K562 (cell line): ENCODE results near the gene GAPT. TPM values are rescaled to one million over a fixed set of nuclear protein-coding genes. Genes with fewer than 3 reads are reported as not detected.

Experiments used
- ATAC-seq: fragments of 200-7000 bp; cut with Tn5 transposase; 3 replicates; pipeline ENCODE4 v1.9.1; 2020; ENCODE audit warnings: moderate library complexity
- BruUV-seq: library from RNA; stranded (reverse); fragments of 400-500 nt; replicated peaks from 2 replicates; lab custom pipeline; 2021; lab: Mats Ljungman, UMichigan
- CTCF ChIA-PET: fragments of 300-600 bp; formaldehyde crosslinking; extraction: SDS; loops from one replicate; lab custom pipeline; 2021; ENCODE audit warnings: low intra/inter-chr PET ratio; lab: Yijun Ruan, JAX
- POLR2A ChIA-PET: fragments of 300-600, 350-650 bp; sonication (Branson Sonifier 250); formaldehyde crosslinking; extraction: SDS; loops from one replicate; lab custom pipeline; 2021; ENCODE audit warnings: antibody characterized with exemption, inconsistent platforms; lab: Yijun Ruan, JAX
- DNase-seq, 4 experiments: peaks; one replicate each; pipeline versions ENCODE4 v3.0.0 to v3.0.0-alpha.2; 2011 to 2018; ENCODE audit warnings: low spot score in 3 of 4, mixed read lengths in 3 of 4; ENCODE audit errors: extremely low read depth in 1 of 4
- FAIRE-seq: peaks from 2 replicates; lab custom pipeline; 2011; peaks lifted over from hg19 to GRCh38; lab: Jason Lieb, UNC
- H2AFZ ChIP-seq: 2 replicates; pipeline ENCODE4 v1.6.0; 2011; ENCODE audit warnings: low read depth, low read length, control low read depth, inconsistent platforms
- H3K27ac ChIP-seq: fragments of 200-600 bp; 3 replicates; pipeline ENCODE4 v1.8.0; 2011; ENCODE audit warnings: low read depth, mild to moderate bottlenecking, control low read depth, inconsistent platforms, low read length, moderate library complexity, mixed read lengths; ENCODE audit errors: extremely low read depth
- H3K27me3 ChIP-seq, 2 experiments: fragments of 300-600 bp in 1 of 2; 2 replicates in 1 of 2; 3 replicates in 1 of 2; pipeline versions ENCODE4 v1.6.0 to v1.8.0; 2011; ENCODE audit warnings: inconsistent platforms in 2 of 2, low read length in 2 of 2, mild to moderate bottlenecking in 1 of 2, mixed read lengths in 1 of 2, moderate library complexity in 1 of 2; ENCODE audit not compliant: control insufficient read depth in 2 of 2, insufficient read depth in 2 of 2
- H3K36me3 ChIP-seq: fragments of 300-600 bp; 3 replicates; pipeline ENCODE4 v1.8.0; 2011; ENCODE audit warnings: mild to moderate bottlenecking, low read length, inconsistent platforms; ENCODE audit not compliant: control insufficient read depth, insufficient read depth
- H3K4me1 ChIP-seq, 2 experiments: fragments of 200-600 bp in 1 of 2; replicated peaks in 1 of 2; 2 replicates in 1 of 2; 3 replicates in 1 of 2; pipeline versions ENCODE4 v1.5.1 to v1.8.0; 2011; ENCODE audit warnings: inconsistent platforms in 2 of 2, low read length in 2 of 2, mild to moderate bottlenecking in 1 of 2, mixed read lengths in 1 of 2, moderate library complexity in 1 of 2; ENCODE audit not compliant: control insufficient read depth in 2 of 2, insufficient read depth in 2 of 2
- H3K4me2 ChIP-seq: 2 replicates; pipeline ENCODE4 v1.6.1; 2011; ENCODE audit warnings: low read length, control low read depth, inconsistent platforms, mixed read lengths; ENCODE audit not compliant: insufficient read depth
- H3K4me3 ChIP-seq: fragments of 200-600 bp; sonication (generic), shearing (Covaris generic); 2 replicates; pipeline ENCODE4 v1.5.1; 2016; ENCODE audit warnings: control low read depth, inconsistent platforms
- H3K79me2 ChIP-seq: fragments of 200-600 bp; 3 replicates; pipeline ENCODE4 v1.8.0; 2011; ENCODE audit warnings: low read length, inconsistent platforms; ENCODE audit not compliant: control insufficient read depth, insufficient read depth
- H3K9ac ChIP-seq, 2 experiments: 2 replicates each; pipeline versions ENCODE4 v1.6.0 to v1.6.1; 2011; ENCODE audit warnings: low read depth in 2 of 2, low read length in 2 of 2, control low read depth in 1 of 2, inconsistent platforms in 1 of 2, mild to moderate bottlenecking in 1 of 2, mixed read lengths in 1 of 2; ENCODE audit not compliant: insufficient read depth in 1 of 2
- H3K9me1 ChIP-seq: one replicate; pipeline ENCODE4 v1.6.0; 2011; ENCODE audit warnings: inconsistent platforms, mild to moderate bottlenecking, low read length, moderate library complexity; ENCODE audit not compliant: control insufficient read depth, insufficient read depth
- H3K9me3 ChIP-seq: replicated peaks from 2 replicates; pipeline ENCODE4 v1.5.1; 2011; ENCODE audit warnings: low read depth, low read length, inconsistent platforms; ENCODE audit not compliant: control insufficient read depth, insufficient read depth
- H4K20me1 ChIP-seq: replicated peaks from 2 replicates; pipeline ENCODE4 v1.6.1; 2011; ENCODE audit warnings: low read length, inconsistent platforms, mixed read lengths; ENCODE audit not compliant: control insufficient read depth, insufficient read depth
- DACH1 ChIP-seq: fragments of 450-650 bp; IDR thresholded peaks from 2 replicates; pipeline ENCODE4 v1.6.1; 2018; ENCODE audit not compliant: partially characterized antibody
- ELF4 ChIP-seq: fragments of 450-650 bp; formaldehyde crosslinking; IDR thresholded peaks from 2 replicates; pipeline ENCODE4 v1.4.0; 2022; ENCODE audit warnings: missing genetic modification characterization
- KAT8 ChIP-seq: fragments of 450-650 bp; IDR thresholded peaks from 2 replicates; pipeline ENCODE4 v1.6.1; 2016; ENCODE audit warnings: low read depth, mild to moderate bottlenecking
- RBM17 ChIP-seq: fragments of 200-400 bp; formaldehyde crosslinking; IDR thresholded peaks from 2 replicates; pipeline ENCODE4 v1.6.1; 2017; ENCODE audit warnings: low read depth, mild to moderate bottlenecking, low read length, borderline replicate concordance
- RBM22 ChIP-seq: fragments of 200-400 bp; formaldehyde crosslinking; IDR thresholded peaks from 2 replicates; pipeline ENCODE4 v1.6.1; 2018; ENCODE audit warnings: low read length, low read depth; ENCODE audit not compliant: poor library complexity, severe bottlenecking
- ZNF41 ChIP-seq: fragments of 250-450 bp; sonication (Bioruptor Pico); conservative IDR thresholded peaks from 2 replicates; pipeline ENCODE4 v1.4.0; 2020; ENCODE audit warnings: mild to moderate bottlenecking
- WGBS: fragments of 100-300 bp; shearing (Covaris generic); methylation state at CpG from one replicate; pipeline ENCODE4 v1.1.6; 2016; ENCODE audit warnings: low coverage, mixed read lengths; ENCODE audit not compliant: insufficient coverage; ENCODE audit errors: missing lambda C conversion rate; 5-methylcytosine and 5-hydroxymethylcytosine counted together
- in situ Hi-C: fragments of 300-500 bp; cut with MboI; formaldehyde crosslinking; loops from 4 replicates; pipeline ENCODE4 v1.15.0; 2018; ENCODE audit warnings: inconsistent platforms, mixed read lengths
- intact Hi-C: fragments of 100-400 bp; cut with micrococcal nuclease; formaldehyde crosslinking; loops from 2 replicates; pipeline ENCODE4 v1.14.2; 2022
- polyA plus RNA-seq, 8 experiments: library from polyadenylated mRNA; depleted of rRNA in 4 of 8; stranded (reverse) in 5 of 8; unstranded in 3 of 8; fragments of >200 nt; fragmentation: Nextera tagmentation in 2 of 8; fragmentation: Illumina TruSeq in 1 of 8; extraction: Ambion mirVana in 2 of 8; extraction: Trizol in 1 of 8; gene quantifications; 2 replicates each; pipeline versions ENCODE4 v1.2.1 to v1.2.3, GENCODE V29; 2011 to 2014; ENCODE audit warnings: inconsistent platforms in 1 of 8, missing spikeins in 1 of 8
- total RNA-seq, 7 experiments: library from RNA; depleted of rRNA in 6 of 7; stranded (reverse); fragments of >200 nt in 6 of 7; fragmentation: Illumina TruSeq in 2 of 7; extraction: Trizol in 2 of 7; gene quantifications; 2 replicates each; pipeline versions ENCODE4 v1.2.1 to v1.2.3, GENCODE V29; 2011 to 2021; ENCODE audit warnings: low replicate concordance in 1 of 7
- TF ChIP-seq, protein P1 (sequence below): sonication (generic); formaldehyde crosslinking; IDR thresholded peaks from 2 replicates; pipeline ENCODE4 v1.8.1; 2023; ENCODE audit warnings: missing genetic modification reagents, mild to moderate bottlenecking, borderline replicate concordance
- TF ChIP-seq, protein P2 (sequence below): fragments of 450-650 bp; IDR thresholded peaks from 2 replicates; pipeline ENCODE4 v1.6.1; 2014; ENCODE audit warnings: low read depth, mild to moderate bottlenecking, moderate library complexity, borderline replicate concordance

Gene GAPT
- total and polyA plus RNA-seq, 9 of the 15 experiments (the other 6 are each of a cell fraction or from before 2014, with no cell fraction given): not detected

DNA sequence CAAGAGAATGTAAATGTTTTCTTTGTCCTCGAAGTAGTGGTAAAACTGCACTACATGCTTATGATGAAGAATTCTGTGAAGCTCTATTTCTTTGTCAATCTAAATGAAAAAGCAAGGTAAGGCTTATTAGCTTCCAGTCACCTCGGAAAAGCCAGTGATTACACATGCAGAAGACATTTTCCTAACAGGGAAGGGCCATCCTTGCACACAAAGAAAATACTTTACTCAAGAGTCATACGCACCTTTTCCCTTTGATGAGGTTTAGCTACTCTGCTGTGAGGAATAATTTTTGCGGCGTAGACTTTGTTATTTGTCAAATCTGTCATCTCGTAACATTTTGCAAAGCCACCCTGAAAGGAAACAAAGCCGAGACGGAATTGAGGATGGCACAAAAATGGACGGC lies 32.5 kb upstream of the GAPT start:
- Histone ChIP-seq H2AFZ (no peak overlapping the region), H3K4me2 (no peak overlapping the region), H3K36me3 (no peaks in the 10 kb centered on the region), H3K4me3 (no peak overlapping the region), H3K9me1 (no peaks in the 10 kb centered on the region), H4K20me1 (no peaks in the 10 kb centered on the region), H3K9me3 (no peaks in the 10 kb centered on the region), H3K9ac (no peak overlapping the region), H3K4me1 (peaks cover 0 to 12% of the 10 kb centered on the region in 2 experiments; a peak in 1 of 5 replicates), H3K27me3 (no peaks in the 10 kb centered on the region), H3K27ac (no peak overlapping the region), H3K79me2 (no peaks in the 10 kb centered on the region)
- intact Hi-C loops (no loop called here), in situ Hi-C loops (loop anchor here (25.0 kb wide), 2 partner anchors 671 to 971 kb away; partner anchors contain the start of gene ACTBL2)
- ATAC-seq: no peak
- WGBS: 18% methylated on average over 9 of the region's 9 CpGs
- no peak for FAIRE-seq
- DNase-seq: no peak
- TF ChIP-seq KAT8: no peak
- no peak for TF ChIP-seq ELF4 (CRISPR knock-in tag)
- no peak for TF ChIP-seq RBM22
- TF ChIP-seq, protein P1, sequence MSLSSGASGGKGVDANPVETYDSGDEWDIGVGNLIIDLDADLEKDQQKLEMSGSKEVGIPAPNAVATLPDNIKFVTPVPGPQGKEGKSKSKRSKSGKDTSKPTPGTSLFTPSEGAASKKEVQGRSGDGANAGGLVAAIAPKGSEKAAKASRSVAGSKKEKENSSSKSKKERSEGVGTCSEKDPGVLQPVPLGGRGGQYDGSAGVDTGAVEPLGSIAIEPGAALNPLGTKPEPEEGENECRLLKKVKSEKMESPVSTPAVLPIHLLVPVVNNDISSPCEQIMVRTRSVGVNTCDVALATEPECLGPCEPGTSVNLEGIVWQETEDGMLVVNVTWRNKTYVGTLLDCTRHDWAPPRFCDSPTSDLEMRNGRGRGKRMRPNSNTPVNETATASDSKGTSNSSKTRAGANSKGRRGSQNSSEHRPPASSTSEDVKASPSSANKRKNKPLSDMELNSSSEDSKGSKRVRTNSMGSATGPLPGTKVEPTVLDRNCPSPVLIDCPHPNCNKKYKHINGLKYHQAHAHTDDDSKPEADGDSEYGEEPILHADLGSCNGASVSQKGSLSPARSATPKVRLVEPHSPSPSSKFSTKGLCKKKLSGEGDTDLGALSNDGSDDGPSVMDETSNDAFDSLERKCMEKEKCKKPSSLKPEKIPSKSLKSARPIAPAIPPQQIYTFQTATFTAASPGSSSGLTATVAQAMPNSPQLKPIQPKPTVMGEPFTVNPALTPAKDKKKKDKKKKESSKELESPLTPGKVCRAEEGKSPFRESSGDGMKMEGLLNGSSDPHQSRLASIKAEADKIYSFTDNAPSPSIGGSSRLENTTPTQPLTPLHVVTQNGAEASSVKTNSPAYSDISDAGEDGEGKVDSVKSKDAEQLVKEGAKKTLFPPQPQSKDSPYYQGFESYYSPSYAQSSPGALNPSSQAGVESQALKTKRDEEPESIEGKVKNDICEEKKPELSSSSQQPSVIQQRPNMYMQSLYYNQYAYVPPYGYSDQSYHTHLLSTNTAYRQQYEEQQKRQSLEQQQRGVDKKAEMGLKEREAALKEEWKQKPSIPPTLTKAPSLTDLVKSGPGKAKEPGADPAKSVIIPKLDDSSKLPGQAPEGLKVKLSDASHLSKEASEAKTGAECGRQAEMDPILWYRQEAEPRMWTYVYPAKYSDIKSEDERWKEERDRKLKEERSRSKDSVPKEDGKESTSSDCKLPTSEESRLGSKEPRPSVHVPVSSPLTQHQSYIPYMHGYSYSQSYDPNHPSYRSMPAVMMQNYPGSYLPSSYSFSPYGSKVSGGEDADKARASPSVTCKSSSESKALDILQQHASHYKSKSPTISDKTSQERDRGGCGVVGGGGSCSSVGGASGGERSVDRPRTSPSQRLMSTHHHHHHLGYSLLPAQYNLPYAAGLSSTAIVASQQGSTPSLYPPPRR (CRISPR knock-in tag): no peak
- TF ChIP-seq, protein P2, sequence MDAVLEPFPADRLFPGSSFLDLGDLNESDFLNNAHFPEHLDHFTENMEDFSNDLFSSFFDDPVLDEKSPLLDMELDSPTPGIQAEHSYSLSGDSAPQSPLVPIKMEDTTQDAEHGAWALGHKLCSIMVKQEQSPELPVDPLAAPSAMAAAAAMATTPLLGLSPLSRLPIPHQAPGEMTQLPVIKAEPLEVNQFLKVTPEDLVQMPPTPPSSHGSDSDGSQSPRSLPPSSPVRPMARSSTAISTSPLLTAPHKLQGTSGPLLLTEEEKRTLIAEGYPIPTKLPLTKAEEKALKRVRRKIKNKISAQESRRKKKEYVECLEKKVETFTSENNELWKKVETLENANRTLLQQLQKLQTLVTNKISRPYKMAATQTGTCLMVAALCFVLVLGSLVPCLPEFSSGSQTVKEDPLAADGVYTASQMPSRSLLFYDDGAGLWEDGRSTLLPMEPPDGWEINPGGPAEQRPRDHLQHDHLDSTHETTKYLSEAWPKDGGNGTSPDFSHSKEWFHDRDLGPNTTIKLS: no peak
- no peak for TF ChIP-seq ZNF41 (CRISPR knock-in tag)
- no peak for TF ChIP-seq DACH1
- no peak for TF ChIP-seq RBM17
- CTCF ChIA-PET: no interaction called here
- POLR2A ChIA-PET: interaction anchor here (0.6 kb wide), 1 partner anchor 62 kb away, joined by 3 read pairs; no protein-coding TSS in a partner anchor
- no TSS peak for BruUV-seq
